NCI-H2081 treated with DMSO at 0.1 percent for 48 hours (cell line): Measurements from ENCODE around the gene UAP1L1.

Experiments used
- DNase-seq: peaks from one replicate; lab custom pipeline; 2025; lab: John Stamatoyannopoulos, UW

UAP1L1 gene

GRCh38 chr9:137042751-137043727, 34.3 kb upstream of the UAP1L1 start:
- DNase-seq: no peak

- no peak for DNase-seq
Observed at GRCh38 chr9:137044037-137044436, 33.3 kb upstream of the UAP1L1 start.

DNA sequence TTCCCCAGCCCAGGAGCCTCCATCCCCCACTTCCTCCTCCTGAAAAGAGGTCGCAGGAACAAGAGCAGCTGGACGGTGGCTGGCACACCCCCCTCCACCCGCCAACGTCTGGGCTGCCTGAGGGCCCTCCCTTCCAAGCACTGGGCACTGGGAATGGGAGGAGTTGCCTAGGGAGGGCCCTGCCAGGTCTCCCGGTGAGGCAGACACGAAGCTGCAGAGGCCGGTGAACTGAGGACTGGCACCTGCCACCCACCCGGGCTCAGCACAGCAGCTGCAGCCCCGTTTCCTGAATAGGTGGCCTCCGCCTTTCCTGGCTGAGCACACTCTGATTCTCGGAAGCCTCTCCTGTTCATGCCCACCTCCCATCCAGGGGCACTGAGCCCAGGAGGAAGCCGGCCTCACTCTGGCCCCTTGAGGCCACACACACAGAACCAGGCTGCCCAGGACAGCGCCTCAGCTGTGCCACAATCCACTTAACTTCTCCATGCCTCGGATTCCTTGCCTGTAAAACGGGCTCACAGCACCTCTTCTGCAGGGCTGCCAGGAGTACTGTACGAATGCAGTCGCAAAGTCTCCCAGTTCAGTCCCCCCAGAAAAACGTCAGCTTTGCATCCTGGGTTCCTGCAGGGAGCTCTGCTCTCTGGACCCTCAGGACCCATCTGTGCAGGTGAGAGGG, 32.7 kb upstream of the UAP1L1 start:
- DNase-seq: peak; percentile 37

DNA sequence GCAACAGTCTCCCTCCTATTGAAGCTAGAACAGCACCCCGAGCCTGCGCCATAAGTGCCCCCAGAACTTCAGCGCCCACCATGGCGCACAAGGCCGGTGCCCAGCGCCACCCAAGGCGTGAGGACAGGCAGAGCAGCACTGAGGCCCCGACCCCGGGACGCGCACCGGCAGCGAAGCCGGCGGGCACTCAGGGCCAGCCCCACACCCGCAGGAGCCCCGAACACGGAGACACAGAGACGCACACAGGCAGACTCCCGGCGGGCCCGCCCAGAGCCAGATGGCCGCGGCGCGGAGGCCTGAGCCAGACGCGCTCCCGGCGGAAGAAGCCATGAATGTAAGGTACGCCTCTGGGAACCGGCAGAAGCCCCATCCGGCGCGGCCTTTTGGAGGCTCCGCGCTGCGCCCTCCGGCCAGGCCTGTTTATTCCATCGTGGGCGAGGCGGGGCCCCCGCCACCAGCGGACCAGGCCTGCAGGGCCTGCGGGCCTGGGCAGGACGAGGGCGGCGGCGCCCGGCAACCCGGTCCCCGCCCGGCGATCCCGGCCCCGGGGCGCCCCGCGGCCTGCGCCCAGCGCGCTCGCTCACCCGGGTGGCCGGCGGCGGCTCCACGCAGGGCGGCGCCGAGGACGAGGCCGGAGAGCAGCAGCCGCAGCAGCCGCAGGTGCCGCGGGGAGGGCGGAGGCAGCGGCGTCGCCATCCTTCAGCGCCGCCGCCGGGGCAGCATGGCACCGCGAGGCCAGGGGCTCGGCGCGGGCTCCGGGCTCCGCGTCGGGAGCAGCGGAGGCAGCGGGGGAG, 31.8 kb upstream of the UAP1L1 start:
- DNase-seq: no peak

- peak; percentile 54 for DNase-seq
Observed at GRCh38 chr9:137046088-137046787, 31.1 kb upstream of the UAP1L1 start, which contains the start of gene NPDC1. Gene NPDC1, minus strand, starts transcription at chr9:137046177. Its CDS starts 188 bp downstream, at chr9:137045989.

DNA sequence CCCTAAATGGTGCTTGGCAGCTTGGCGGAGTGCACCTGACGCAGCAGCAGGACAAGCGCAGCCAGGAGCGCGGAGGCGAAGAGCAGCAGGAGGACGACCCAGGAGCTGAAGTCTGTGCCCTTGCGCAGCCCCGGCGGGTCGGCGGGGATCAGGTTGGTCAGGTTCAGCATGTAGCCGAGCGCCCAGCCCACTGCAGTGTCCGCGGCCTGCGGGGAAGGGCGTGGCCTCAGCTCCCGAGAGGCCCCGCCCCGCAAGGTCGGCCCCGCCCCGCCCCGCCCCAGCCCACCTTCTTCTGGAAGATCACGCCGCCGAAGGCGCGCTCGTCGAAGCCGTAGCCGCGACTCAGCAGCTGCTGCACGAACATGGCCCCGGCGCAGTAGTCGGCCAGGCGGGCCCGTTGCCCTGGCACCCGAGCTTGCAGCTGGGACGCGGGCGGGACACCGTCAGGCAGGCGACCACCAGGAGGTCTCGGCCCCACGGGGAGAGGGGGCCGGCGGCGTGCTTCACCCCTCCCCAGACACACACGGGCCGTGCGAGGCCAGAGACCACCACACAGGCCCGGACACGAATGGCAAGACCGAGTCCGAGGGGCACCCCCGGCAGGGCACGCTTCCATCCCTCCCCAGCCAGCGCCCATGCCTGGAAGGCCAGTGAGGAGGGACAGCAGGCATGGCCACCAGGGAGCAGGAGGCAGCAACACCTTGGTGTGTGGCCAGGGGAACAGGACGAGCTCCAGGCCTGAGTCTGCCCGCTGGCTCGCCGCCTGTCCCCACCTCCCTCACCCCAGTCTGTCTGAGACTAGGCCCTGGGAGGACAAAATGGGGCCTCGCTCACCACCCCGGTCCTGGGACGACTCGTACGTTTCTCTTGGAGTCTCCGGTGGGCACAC, 28.4 kb upstream of the UAP1L1 start:
- DNase-seq: no peak

GRCh38 chr9:137049544-137050449, 27.5 kb upstream of the UAP1L1 start:
- DNase-seq: no peak

DNA sequence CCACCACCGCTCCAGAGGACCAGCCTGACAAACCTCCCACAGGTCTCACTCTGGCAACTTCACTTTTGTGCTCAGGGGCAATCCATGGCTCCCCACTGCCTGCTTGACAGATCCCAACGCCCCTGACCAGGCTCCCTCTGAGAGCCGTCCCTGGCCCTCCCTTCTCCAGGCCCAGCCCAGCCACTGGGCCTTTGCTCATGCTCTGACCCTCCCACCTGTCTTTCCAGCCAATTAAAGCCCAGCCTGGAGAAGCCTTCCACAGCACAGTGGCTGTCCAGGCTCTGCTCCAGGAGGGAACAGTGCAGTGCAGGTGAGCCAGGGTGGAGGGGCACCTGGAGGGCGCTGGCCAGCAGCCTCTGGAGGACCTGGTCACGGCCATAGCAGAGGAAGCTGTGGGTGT, 26.7 kb upstream of the UAP1L1 start:
- DNase-seq: no peak

GRCh38 chr9:137051145-137051724, 26.1 kb upstream of the UAP1L1 start:
- DNase-seq: no peak

DNA sequence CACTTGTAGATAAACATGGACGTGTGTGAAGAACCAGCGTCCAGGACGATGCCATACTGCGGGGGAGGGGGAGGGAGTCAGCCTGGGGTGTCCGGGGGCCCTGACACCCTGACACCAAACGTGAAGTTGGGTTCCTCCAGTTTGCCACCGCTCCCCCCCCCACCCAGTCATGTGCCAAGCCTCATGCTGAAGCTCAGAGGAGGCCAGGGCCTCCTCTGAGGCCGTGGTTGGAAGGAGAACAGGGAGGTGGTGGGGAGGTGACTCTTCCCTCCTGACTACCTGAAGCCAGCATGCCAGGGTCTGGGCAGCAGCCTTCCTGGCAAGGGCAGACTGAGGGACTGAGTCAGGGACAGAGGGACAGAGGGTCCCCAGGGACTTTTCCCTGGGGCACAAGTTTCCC, 25.0 kb upstream of the UAP1L1 start:
- DNase-seq: no peak

GRCh38 chr9:137052998-137053943, 24.0 kb upstream of the UAP1L1 start:
- no peak for DNase-seq

DNA sequence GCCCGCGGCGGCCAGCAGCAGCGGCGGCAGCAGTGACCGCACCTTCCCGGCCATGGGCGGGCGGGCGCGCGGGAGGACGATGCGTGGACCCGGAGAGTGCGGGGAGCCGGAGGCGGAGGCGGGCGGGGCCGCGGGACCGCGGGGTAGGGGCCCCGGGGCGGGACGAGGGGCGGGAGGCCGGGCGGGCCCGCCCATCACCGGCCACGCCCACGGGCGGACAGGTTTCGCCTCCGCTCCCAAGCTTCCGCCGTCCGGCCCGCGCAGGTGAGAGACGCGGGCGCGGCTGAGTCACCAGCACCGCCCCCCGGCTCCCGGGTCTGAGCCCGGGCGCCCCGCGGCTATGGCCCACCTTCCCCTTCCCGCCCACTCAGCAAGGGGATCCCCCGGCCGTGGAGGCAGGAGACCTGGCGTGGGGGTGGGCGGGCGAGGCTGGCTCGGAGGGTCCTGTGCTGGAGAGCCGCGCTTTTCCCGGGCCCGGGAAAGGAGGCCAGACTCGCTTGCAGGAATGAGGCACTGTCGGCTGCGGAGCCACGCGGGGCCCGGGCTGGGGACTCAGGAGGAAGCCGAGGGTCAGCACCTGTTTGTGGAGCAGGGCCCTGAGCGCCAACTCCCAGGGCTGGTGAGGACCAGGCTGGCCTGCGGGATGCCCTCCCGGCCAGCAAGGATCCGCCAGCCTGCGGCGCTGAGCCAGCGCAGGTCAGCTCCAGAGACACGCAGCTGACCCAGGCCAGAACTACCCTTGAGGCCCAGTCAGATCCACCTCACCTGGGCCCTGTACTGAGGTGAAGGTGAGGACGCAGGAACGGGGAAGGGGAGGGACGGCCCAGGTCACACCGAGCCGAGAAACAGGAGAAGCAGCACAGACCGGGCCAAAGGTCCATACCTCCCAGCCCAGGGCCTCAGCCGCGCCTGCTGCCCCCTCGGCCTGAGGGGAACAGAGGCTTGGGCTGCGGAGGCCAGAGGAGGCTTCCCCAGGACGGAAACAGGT, 23.1 kb upstream of the UAP1L1 start, which contains the start of gene ENTPD2:
ENTPD2 (minus strand) TSS at position 118 of the 988 bp plus-strand sequence; CDS start at position 54, 64 bp downstream.
- DNase-seq: no peak

DNA sequence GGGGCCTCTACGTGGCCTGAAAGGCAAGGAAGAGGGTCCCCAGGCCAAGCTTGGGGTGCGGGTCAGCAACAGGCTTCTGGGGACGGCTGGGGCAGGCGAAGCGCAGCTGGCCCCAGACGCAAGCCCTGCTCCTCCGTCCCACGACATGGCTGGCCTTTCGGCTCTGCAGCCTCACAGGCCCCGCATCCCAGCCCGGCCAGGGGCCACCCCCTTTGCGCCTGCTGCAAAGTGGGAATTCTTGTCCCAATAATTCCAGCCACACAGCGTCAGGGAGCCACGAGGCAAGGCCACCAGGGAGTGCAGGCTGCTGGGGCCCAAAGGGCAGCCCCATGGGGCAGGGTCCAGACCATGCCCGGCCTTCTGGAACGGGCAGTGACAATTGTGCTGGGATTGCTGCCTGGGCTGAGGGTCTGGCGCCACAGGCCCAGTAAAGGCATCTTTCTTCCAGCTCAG, 22.4 kb upstream of the UAP1L1 start:
- no peak for DNase-seq

- DNase-seq: peak; percentile 33
Observed at GRCh38 chr9:137055385-137056364, 21.6 kb upstream of the UAP1L1 start.

DNA sequence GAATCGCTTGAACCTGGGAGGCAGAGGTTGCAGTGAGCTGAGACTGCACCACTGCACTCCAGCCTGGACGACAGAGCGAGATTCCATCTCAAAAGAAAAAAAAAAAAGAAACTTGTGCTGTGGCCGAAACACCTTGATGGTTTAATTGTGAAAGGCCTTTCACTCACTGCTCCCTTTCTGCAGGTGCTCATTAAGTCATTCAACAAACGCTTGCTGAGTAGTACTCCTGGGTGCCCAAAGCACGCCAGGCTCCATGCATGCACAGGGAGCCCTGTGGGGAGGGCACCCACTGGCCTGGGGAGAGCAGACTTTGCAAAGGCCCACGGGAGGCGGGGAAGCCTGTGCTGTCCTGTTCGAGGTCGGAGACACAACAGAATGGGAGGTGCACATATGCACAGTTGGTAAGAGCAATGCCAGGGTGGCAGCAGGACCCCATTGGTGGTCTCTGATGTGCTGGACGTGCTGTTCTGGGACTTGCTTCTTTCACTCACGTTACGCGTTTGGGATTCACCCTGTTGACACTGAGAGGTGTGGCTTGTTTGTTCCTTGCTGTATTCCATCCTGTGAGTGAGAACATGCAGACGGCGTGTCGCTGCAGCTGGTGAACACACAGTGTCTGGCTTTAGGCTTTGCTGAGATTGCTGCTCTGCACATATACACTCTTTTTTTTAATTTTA, 20.4 kb upstream of the UAP1L1 start:
- DNase-seq: no peak
